SK-N-SH (cell line): ENCODE data around the gene TRPC4. TPM values are rescaled to one million over a fixed set of nuclear protein-coding genes. Genes with fewer than 3 reads are reported as not detected.

Experiments used
- CTCF ChIA-PET: fragments of 300-600, 350-600 bp; formaldehyde crosslinking; extraction: SDS; loops from one replicate; lab custom pipeline; 2021; lab: Yijun Ruan, JAX
- POLR2A ChIA-PET: fragments of 350-600 bp; sonication (Branson Sonifier 250); formaldehyde crosslinking; extraction: SDS; loops from one replicate; lab custom pipeline; 2020; ENCODE audit warnings: antibody characterized with exemption, inconsistent platforms; lab: Yijun Ruan, JAX
- DNase-seq: peaks from one replicate; pipeline ENCODE4 v3.0.0; 2012
- H2AFZ ChIP-seq: fragments of 200-600 bp; sonication (generic); 2 replicates; pipeline ENCODE4 v1.8.1; 2016; ENCODE audit warnings: antibody characterized with exemption, mild to moderate bottlenecking, low read depth
- H3F3A ChIP-seq: fragments of 200-600 bp; sonication (generic); replicated peaks from 2 replicates; pipeline ENCODE3; 2016; ENCODE audit warnings: antibody characterized with exemption, mild to moderate bottlenecking; ENCODE audit not compliant: insufficient read depth
- H3K27ac ChIP-seq, 2 experiments: fragments of 200-500 bp in 1 of 2; fragments of 200-600 bp in 1 of 2; sonication (Bioruptor generic) in 1 of 2; sonication (generic), shearing (Covaris generic) in 1 of 2; 2 replicates each; pipeline versions ENCODE4 v1.5.1 to v1.6.1; 2014 to 2016; ENCODE audit warnings: low read depth in 2 of 2, inconsistent platforms in 1 of 2, low read length in 1 of 2, mild to moderate bottlenecking in 1 of 2, mixed read lengths in 1 of 2
- H3K27me3 ChIP-seq: fragments of 200-600 bp; sonication (generic), shearing (Covaris generic); 2 replicates; pipeline ENCODE4 v1.6.1; 2016; ENCODE audit warnings: mixed run types; ENCODE audit not compliant: insufficient read depth
- H3K36me3 ChIP-seq, 2 experiments: fragments of 200-500 bp in 1 of 2; fragments of 200-600 bp in 1 of 2; sonication (Bioruptor generic) in 1 of 2; sonication (generic) in 1 of 2; replicated peaks in 1 of 2; 2 replicates each; pipeline versions ENCODE3 to v1.5.1; 2014 to 2016; ENCODE audit warnings: low read length in 1 of 2, mild to moderate bottlenecking in 1 of 2; ENCODE audit not compliant: insufficient read depth in 2 of 2, control insufficient read depth in 1 of 2
- H3K4me1 ChIP-seq, 2 experiments: fragments of 200-500 bp in 1 of 2; fragments of 200-600 bp in 1 of 2; sonication (Bioruptor generic) in 1 of 2; sonication (generic), shearing (Covaris generic) in 1 of 2; 2 replicates each; pipeline versions ENCODE4 v1.5.1 to v1.6.1; 2014 to 2016; ENCODE audit warnings: low read depth in 1 of 2, low read length in 1 of 2, mixed run types in 1 of 2; ENCODE audit not compliant: insufficient read depth in 2 of 2, control insufficient read depth in 1 of 2
- H3K4me2 ChIP-seq: fragments of 200-600 bp; sonication (generic), shearing (Covaris generic); 2 replicates; pipeline ENCODE4 v1.6.1; 2017; ENCODE audit warnings: mixed run types
- H3K4me3 ChIP-seq, 2 experiments: fragments of 200-500 bp in 1 of 2; fragments of 200-600 bp in 1 of 2; sonication (Bioruptor generic) in 1 of 2; sonication (generic), shearing (Covaris generic) in 1 of 2; 2 replicates each; pipeline versions ENCODE4 v1.5.1 to v1.8.1; 2014 to 2016; ENCODE audit warnings: low read depth in 2 of 2, inconsistent platforms in 1 of 2, low read length in 1 of 2, mild to moderate bottlenecking in 1 of 2, mixed read lengths in 1 of 2, moderate library complexity in 1 of 2
- H3K79me2 ChIP-seq: fragments of 200-600 bp; sonication (generic); 2 replicates; pipeline ENCODE4 v1.8.1; 2017; ENCODE audit warnings: mild to moderate bottlenecking; ENCODE audit not compliant: insufficient read depth
- H3K9ac ChIP-seq: fragments of 200-600 bp; sonication (generic); 2 replicates; pipeline ENCODE4 v1.6.1; 2017; ENCODE audit warnings: mixed run types
- H3K9me2 ChIP-seq: fragments of 200-600 bp; sonication (generic); 2 replicates; pipeline ENCODE4 v1.6.1; 2017; ENCODE audit warnings: mixed run types
- H3K9me3 ChIP-seq: fragments of 200-600 bp; sonication (generic); 2 replicates; pipeline ENCODE4 v1.6.1; 2017; ENCODE audit warnings: mixed run types, mild to moderate bottlenecking, moderate library complexity
- H4K20me1 ChIP-seq: fragments of 200-600 bp; sonication (generic); 2 replicates; pipeline ENCODE4 v1.6.1; 2017; ENCODE audit warnings: mild to moderate bottlenecking, mixed run types; ENCODE audit not compliant: insufficient read depth
- CTCF ChIP-seq: fragments of 200-600 bp; sonication (generic); IDR thresholded peaks from 2 replicates; pipeline ENCODE4 v1.6.1; 2017; ENCODE audit warnings: antibody characterized with exemption, mild to moderate bottlenecking, moderate library complexity
- ELF1 ChIP-seq: IDR thresholded peaks from 2 replicates; pipeline ENCODE4 v1.4.0; 2012
- EP300 ChIP-seq, 2 experiments: IDR thresholded peaks; 2 replicates each; pipeline versions ENCODE4 v1.4.0 to v1.6.1; 2012; ENCODE audit warnings: borderline replicate concordance in 1 of 2, low read depth in 1 of 2, low read length in 1 of 2
- FOSL2 ChIP-seq: IDR thresholded peaks from 2 replicates; pipeline ENCODE4 v1.4.0; 2012; ENCODE audit warnings: low read depth, mild to moderate bottlenecking, moderate library complexity, borderline replicate concordance
- FOXJ3 ChIP-seq: sonication (generic); formaldehyde crosslinking; IDR thresholded peaks from 2 replicates; pipeline ENCODE4 v1.5.1; 2020; ENCODE audit warnings: mild to moderate bottlenecking, missing genetic modification reagents
- GABPA ChIP-seq: IDR thresholded peaks from 2 replicates; pipeline ENCODE4 v1.4.0; 2012; ENCODE audit warnings: low read depth, mild to moderate bottlenecking
- GATA2 ChIP-seq: sonication (generic); formaldehyde crosslinking; IDR thresholded peaks from 2 replicates; pipeline ENCODE4 v1.5.0; 2020; ENCODE audit warnings: mild to moderate bottlenecking, missing genetic modification reagents
- IRF3 ChIP-seq: fragments of 150-350 bp; IDR thresholded peaks from 2 replicates; pipeline ENCODE4 v1.6.1; 2016; ENCODE audit warnings: mild to moderate bottlenecking, low read depth, low read length
- MEF2A ChIP-seq: IDR thresholded peaks from 2 replicates; pipeline ENCODE4 v1.4.0; 2012; ENCODE audit warnings: low read depth, borderline replicate concordance
- RFX5 ChIP-seq: IDR thresholded peaks from 2 replicates; pipeline ENCODE4 v1.6.1; 2012; ENCODE audit warnings: mild to moderate bottlenecking, improper control_type of control experiment, low read length
- SMC3 ChIP-seq: IDR thresholded peaks from 2 replicates; pipeline ENCODE4 v1.6.1; 2012; ENCODE audit warnings: low read depth, low read length, improper control_type of control experiment
- TAF1 ChIP-seq: IDR thresholded peaks from 2 replicates; pipeline ENCODE4 v1.6.1; 2012; ENCODE audit warnings: low read depth, mild to moderate bottlenecking, low read length, moderate library complexity, borderline replicate concordance
- USF1 ChIP-seq: IDR thresholded peaks from 2 replicates; pipeline ENCODE4 v1.4.0; 2012; ENCODE audit warnings: low read depth, borderline replicate concordance
- USF2 ChIP-seq: fragments of 150-350 bp; IDR thresholded peaks from 2 replicates; pipeline ENCODE4 v1.6.1; 2017; ENCODE audit warnings: antibody characterized with exemption, low read length, low read depth, borderline replicate concordance
- WGBS: methylation state at CpG from one replicate; pipeline ENCODE4 v1.1.6; 2017; ENCODE audit warnings: low lambda C conversion rate; 5-methylcytosine and 5-hydroxymethylcytosine counted together
- polyA plus RNA-seq, 3 experiments: library from polyadenylated mRNA; depleted of rRNA; stranded (reverse); fragments of >200 nt; gene quantifications; 2 replicates each; pipeline ENCODE4 v1.2.3, GENCODE V29; 2012

The TRPC4 gene
- polyA plus RNA-seq, 1 of the 3 experiments (the other 2 are of a cell fraction): not detected

GRCh38 chr13:37690361-37690760 is 179.2 kb downstream of the TRPC4 start:
- Histone ChIP-seq H2AFZ (no peak overlapping the region), H3K9me2 (no peaks in the 10 kb centered on the region), H3K9me3 (0 out of 2 replicates have a peak, but pooled peaks cover 3% of the 10 kb centered on the region), H3K4me3 (no peak overlapping the region), H3K79me2 (no peaks in the 10 kb centered on the region), H4K20me1 (no peaks in the 10 kb centered on the region), H3F3A (no peaks in the 10 kb centered on the region), H3K4me1 (no peaks in the 10 kb centered on the region), H3K4me2 (no peak overlapping the region), H3K36me3 (no peaks in the 10 kb centered on the region), H3K9ac (no peak overlapping the region), H3K27me3 (no peaks in the 10 kb centered on the region; the same call in 1 of the 2 replicates), H3K27ac (no peak overlapping the region)
- DNase-seq: no peak
- CTCF ChIA-PET: no interaction called here
- TF ChIP-seq SMC3 (no peak), GATA2 (CRISPR knock-in tag) (no peak), FOXJ3 (CRISPR knock-in tag) (no peak), USF2 (no peak), TAF1 (no peak), GABPA (no peak), MEF2A (no peak)
- POLR2A ChIA-PET: no interaction called here
- WGBS: 72% methylated on average over 5 of the region's 5 CpGs

GRCh38 chr13:37686501-37686900 is 183.1 kb downstream of the TRPC4 start:
- no peak for DNase-seq
- H3K36me3 ChIP-seq: no peaks in the 10 kb centered on the region
- 84% methylated on average over 2 of the region's 2 CpGs for WGBS
- H3K9me2 ChIP-seq: no peaks in the 10 kb centered on the region
- no peak overlapping the region for H2AFZ ChIP-seq
- no peaks in the 10 kb centered on the region; the same call in 1 of the 2 replicates for H3K27me3 ChIP-seq
- POLR2A ChIA-PET: no interaction called here
- H3K4me3 ChIP-seq: no peak overlapping the region
- H4K20me1 ChIP-seq: no peaks in the 10 kb centered on the region
- H3K4me1 ChIP-seq: 0 out of 4 replicates have a peak, but pooled peaks cover 0 to 5% of the 10 kb centered on the region in 2 experiments
- no peaks in the 10 kb centered on the region for H3F3A ChIP-seq
- TF ChIP-seq SMC3: no peak
- TF ChIP-seq FOXJ3 (CRISPR knock-in tag): no peak
- TF ChIP-seq FOSL2: no peak
- no peak for TF ChIP-seq IRF3
- no peak for TF ChIP-seq RFX5
- TF ChIP-seq USF1: no peak
- TF ChIP-seq ELF1: no peak
- TF ChIP-seq MEF2A: no peak
- TF ChIP-seq EP300 (IDR thresholded peaks at IDR 0.05; ENCODE audit: borderline replicate concordance in 1 of 2, low read depth in 1 of 2, low read length in 1 of 2): no peak
- no peak for TF ChIP-seq GATA2 (CRISPR knock-in tag)
- TF ChIP-seq CTCF: no peak
- H3K9me3 ChIP-seq: 0 out of 2 replicates have a peak, but pooled peaks cover 3% of the 10 kb centered on the region
- no peaks in the 10 kb centered on the region for H3K79me2 ChIP-seq
- CTCF ChIA-PET: no interaction called here
- no peak overlapping the region for H3K27ac ChIP-seq
- no peak overlapping the region for H3K4me2 ChIP-seq
- no peak overlapping the region for H3K9ac ChIP-seq
